ENCODE data around the gene SGPL1.

SGPL1 gene

GRCh38 chr10:70773461-70773860, 42.3 kb upstream of the SGPL1 start:
- no peak overlapping the region for H3K4me3 ChIP-seq (ENCODE audit: low read depth, low read length)
- no peak for TF ChIP-seq CTCF (IDR thresholded peaks at IDR 0.05; ENCODE audit: insufficient read depth, low read depth, low read length, missing control alignments)
- no peak for DNase-seq (ENCODE audit: low read depth)

GRCh38 chr10:70773965-70774809, 41.6 kb upstream of the SGPL1 start:
- DNase-seq (ENCODE audit: low read depth) = no peak
- no peak for TF ChIP-seq CTCF (IDR thresholded peaks at IDR 0.05; ENCODE audit: insufficient read depth, low read depth, low read length, missing control alignments)
- H3K4me3 ChIP-seq (ENCODE audit: low read depth, low read length) = no peak overlapping the region

GRCh38 chr10:70774810-70775678, 40.7 kb upstream of the SGPL1 start:
- TF ChIP-seq CTCF (IDR thresholded peaks at IDR 0.05; ENCODE audit: insufficient read depth, low read depth, low read length, missing control alignments) = no peak
- no peak overlapping the region for H3K4me3 ChIP-seq (ENCODE audit: low read depth, low read length)
- DNase-seq (ENCODE audit: low read depth) = no peak

- no peak for DNase-seq (ENCODE audit: low read depth)
- H3K4me3 ChIP-seq (ENCODE audit: low read depth, low read length) = no peak overlapping the region
- no peak for TF ChIP-seq CTCF (IDR thresholded peaks at IDR 0.05; ENCODE audit: insufficient read depth, low read depth, low read length, missing control alignments)
Measured at GRCh38 chr10:70775679-70776454, 39.9 kb upstream of the SGPL1 start.

- H3K4me3 ChIP-seq (ENCODE audit: low read depth, low read length) = no peak overlapping the region
- DNase-seq (ENCODE audit: low read depth) = no peak
- TF ChIP-seq CTCF (IDR thresholded peaks at IDR 0.05; ENCODE audit: insufficient read depth, low read depth, low read length, missing control alignments) = no peak
Measured at GRCh38 chr10:70776455-70777005, 39.2 kb upstream of the SGPL1 start.
